GM18511 (cell line): ENCODE results near the gene SLC6A12.

ENCODE experiments used
- ATAC-seq: cut with Tn5 transposase; IDR thresholded peaks from one replicate; pipeline ENCODE4 v1.9.1; 2021; ENCODE audit warnings: mild to moderate bottlenecking, moderate library complexity; ENCODE audit not compliant: unreplicated experiment

The SLC6A12 gene

GRCh38 chr12:167959-168600 is 45.9 kb downstream of the SLC6A12 start:
- no peak for ATAC-seq

GRCh38 chr12:166425-167075 is 47.4 kb downstream of the SLC6A12 start:
- no peak for ATAC-seq

- ATAC-seq: no peak
Observed at GRCh38 chr12:165862-166368, 48.0 kb downstream of the SLC6A12 start.

GRCh38 chr12:164207-164606 is 49.8 kb downstream of the SLC6A12 start:
- ATAC-seq: no peak

GRCh38 chr12:163406-163986 is 50.5 kb downstream of the SLC6A12 start:
- no peak for ATAC-seq

DNA sequence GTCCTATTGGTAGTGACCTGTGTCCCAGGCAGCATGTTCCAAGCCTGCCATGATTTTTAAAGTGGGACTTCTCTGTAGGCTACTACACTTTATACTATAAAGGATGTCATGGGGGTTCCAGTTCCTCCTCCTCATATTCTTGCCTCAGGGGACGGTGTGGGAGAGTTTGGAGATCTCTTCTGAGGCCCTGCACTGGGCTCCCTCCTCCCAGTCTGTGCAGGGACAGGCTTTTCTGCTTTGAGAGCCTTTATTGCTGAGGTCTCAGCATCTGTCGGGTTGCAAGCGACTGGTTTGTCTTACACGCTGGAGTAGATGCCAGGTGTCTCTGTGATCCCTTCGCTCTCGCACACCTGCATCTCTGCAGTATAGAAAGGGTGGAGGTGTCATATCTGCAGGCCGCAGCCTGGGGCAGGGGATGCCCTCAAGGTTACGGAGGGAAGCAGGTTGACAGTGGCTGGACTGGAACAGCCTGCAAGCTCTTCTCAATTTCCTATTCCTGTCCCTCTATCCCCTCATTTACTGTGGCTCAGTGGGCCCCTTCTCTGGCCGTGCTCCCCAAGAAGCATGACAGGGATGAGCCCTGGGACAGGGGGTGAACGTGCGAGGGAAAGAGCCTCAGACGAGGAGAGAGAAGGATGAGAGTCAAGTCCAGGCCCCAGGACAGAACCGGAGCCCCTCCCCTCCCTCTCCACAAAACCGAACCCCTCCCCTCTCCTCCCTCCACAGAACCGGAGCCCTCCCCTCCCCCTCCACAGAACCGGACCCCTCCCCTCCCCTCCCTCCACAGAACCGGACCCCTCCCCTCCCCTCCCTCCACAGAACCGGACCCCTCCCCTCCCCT is 51.3 kb downstream of the SLC6A12 start:
- no peak for ATAC-seq

DNA sequence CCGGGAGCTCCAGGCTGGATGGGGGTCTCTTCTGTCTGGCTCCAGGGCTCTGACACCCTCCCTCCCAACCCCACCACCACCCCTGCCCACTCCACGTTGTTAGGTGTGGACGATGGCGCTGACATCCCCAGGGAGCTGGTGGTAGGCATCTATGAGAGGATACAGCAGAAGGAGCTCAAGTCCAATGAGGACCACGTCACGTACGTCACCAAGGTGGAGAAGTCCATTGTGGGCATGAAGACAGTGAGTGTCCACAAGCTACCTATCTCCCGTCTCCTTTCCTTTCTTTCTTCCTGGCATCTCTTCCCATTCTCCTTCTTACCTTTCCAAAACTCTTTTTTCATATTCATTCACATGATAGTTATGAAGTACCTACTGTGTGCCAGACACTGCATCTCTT is 52.1 kb downstream of the SLC6A12 start:
- no peak for ATAC-seq

- no peak for ATAC-seq
Observed at GRCh38 chr12:160858-161257, 53.1 kb downstream of the SLC6A12 start.

DNA sequence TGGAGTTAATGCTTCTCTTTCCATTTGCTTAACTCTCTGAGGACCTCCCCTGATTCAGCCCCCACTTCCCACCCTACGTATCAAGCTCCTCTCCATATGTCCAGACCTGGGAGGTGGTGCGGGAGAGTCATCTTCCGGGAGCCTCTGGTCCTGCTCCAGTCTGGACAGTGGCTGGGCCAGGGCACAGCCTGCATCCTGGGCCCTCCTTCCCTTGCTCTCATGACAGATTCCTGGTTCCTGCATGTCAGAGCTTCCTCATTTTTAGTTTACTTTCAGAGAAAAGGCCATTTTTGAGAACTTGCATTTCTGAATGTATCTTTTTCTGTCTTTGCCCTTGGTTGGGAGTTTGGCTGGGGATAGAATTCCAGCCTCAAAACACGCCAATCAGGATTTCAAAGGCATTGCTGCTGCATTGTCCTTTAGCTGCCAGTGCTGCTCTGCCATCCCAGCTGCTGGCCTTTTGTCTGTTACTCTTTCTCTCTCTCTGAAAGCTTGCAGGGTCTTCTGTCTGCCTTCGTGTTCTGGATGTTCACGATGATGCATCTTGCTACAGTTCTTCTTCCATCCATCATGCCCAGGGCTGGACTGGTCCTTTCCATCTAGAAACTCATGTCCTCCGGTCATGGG is 54.7 kb downstream of the SLC6A12 start:
- no peak for ATAC-seq

DNA sequence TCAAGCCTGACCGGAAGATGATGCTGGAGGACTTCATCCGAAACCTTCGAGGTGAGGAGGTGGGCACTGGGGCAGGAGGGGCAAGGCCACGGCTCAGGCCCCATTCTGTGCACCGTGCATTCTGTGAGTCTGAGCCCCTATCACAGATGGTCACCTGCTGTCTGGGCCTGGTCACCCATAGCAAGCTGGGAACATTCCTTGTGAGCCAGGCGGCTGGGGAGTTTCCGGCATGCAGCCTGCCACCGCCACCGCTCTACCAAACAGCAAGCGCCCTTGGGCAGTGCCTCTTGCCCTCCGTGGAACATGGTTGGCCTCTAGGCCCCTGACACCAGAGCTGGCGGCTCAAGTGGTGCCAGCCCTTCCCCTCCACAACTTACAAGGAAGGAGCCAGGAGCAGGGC is 56.3 kb downstream of the SLC6A12 start:
- no peak for ATAC-seq

DNA sequence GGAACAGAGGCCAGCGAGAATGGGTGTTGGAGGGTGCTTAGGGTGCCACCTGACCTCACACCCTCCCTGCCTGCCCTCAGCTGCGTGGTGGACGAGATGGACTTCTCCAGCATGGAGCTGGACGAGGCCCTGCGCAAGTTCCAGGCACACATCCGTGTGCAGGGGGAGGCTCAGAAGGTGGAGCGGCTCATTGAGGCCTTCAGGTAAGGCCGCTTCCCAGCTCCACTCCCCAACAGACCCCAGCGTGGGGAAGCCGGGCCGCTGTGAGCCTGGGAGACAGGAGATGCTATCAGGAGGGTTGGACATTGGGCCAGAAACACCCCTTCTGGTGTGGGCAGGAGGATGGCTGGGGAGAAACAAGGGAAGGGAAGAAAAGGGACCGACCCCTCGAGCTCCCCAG is 57.0 kb downstream of the SLC6A12 start:
- ATAC-seq: no peak

DNA sequence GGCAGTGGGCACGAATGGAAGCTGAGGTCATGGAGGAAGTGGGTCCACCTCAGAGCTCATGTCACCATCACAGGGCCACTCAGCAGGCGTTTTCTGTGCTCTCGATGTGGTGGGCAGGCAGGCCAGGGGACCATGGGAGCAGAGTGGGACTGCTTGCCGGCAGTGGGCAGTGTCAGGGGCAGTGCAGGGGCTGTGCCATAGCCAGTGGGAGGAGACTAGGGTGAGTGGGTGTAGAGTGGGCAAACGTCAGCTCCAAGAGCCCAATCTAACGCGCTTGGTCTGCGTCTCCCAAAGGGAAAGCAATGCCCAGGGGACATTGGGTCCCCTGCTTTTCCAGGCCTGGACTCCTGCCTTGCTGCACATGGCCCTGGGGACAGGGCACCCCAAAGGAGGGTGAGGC is 58.3 kb downstream of the SLC6A12 start:
- no peak for ATAC-seq

DNA sequence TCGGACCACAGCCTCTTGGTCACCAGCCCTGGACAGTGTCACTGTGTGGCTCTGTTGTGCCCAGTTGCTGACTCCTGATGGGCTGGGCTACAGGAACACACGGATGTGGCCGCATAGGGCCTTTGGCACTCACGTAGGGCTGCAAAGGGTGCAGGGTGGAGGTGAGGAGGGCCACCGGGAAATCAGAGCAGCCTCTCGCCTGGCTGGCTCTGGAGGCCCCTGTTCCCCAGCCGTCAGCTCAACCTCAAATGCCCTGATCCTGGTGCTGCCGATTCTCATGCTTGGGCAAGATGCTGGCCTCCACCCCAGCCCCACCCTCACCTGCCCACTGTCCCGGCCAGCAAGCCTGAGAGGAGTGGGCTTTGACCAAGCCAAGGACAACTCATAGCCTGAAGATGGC is 59.0 kb downstream of the SLC6A12 start:
- no peak for ATAC-seq

GRCh38 chr12:154058-154457 is 59.9 kb downstream of the SLC6A12 start:
- no peak for ATAC-seq

DNA sequence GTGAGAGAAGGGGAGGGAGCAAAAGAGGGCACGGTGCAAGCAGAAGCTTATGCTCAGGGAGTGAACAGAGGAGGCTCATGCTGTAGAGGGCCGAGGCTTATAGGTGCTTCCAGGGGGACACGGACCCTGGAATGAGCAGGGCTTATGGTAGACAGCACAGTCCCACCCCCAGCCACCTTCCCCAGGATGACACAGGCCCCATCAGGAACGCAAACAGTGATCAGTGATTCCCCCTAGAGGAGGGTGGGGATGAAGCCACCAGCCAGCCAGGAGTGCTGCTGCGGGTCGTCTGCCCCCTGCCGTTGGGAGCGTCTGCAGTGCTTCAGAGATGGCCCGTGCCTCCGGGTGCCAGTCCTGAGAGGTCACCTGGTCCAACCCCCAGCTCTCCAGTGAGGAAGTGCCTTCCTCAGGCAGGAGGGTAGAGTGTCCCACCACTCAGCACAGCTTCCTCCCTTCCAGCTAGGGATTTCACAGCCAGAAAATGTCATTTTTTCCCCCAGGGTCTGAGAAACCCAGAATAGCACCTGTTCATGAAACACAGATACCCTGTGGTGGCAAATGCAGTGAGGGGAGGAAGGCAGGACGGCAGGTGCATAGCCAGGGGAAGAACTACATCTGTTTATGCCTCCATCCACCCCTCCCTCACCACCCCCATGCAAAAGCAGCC is 60.7 kb downstream of the SLC6A12 start:
- ATAC-seq: peak; percentile 69

- no peak for ATAC-seq
Observed at GRCh38 chr12:152440-152839, 61.5 kb downstream of the SLC6A12 start.

DNA sequence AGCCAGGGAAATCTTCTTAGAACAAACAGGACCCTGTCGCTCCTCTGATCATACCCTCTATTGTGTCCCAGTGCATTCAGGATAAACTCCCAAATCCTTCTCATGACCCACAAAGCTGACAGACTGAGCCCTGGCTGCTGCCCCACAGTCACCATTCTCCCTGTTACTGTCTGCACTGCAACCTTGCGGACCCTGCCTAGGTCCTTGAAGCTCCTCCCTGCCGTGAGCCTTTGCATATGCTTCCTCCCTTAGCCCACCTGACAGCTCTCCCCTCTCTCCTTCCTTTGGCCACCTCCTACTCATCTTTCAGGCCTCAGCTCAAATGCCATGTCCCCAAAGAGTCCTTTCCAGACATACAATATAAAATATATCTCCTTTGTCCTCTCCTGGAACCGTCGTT is 62.4 kb downstream of the SLC6A12 start:
- ATAC-seq: no peak

DNA sequence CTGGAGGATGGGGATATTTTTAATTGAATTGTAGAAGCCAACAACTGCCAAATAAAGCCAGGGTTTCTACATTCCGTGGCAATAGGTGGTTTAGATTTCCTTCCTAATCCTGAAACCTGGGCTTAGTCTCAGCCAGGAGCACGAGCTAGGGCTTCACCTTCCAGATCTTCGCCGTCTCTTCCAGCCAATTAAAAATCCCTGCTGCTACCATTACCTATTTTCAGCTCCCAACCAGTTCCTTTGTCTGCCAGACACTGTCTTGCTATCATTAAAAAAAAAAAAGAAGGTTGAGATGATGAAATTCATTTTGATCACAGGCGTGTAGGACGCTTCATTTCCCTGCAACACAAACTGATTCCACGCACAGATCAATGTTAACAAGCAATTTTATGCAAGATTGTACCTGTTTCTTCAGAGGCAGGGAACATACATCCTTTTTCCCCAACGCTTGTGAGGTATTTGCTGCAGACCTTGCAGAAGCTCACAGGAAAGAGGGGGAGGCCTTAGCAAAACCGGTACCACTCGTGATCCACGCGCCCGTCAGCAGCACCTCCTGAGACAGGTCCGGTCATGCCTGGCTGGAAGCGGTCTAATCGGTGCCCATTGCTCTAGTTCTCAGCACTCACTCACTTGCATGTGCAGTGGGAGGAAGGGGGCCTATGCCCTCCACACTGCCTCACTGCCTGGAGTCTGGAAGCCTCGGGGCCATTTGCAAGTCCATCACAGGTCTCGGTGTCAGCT is 65.1 kb downstream of the SLC6A12 start:
- ATAC-seq: no peak

DNA sequence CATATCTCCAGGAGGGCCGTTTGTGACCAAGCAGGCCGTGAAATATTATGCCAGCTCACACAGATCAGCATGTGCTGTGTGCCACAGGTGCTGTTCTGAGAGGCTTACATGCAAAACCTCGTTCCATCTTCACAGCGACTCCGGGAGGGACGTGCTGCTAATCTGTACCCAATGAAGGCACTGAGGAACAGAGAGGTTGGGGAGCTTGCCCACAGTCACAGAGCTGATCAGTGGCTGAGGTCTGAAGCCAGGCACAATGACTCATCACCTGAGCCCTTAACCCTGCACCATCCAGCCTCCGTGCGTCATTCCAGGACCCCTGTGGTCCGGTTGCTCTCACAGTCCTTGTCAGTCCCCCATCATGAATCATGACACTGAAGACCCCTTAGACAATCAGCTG is 66.7 kb downstream of the SLC6A12 start:
- no peak for ATAC-seq
